HepG2 (cell line): ENCODE results near the gene PTPN18. TPM values are rescaled to one million over a fixed set of nuclear protein-coding genes. Genes with fewer than 3 reads are reported as not detected.

ENCODE experiments used
- AHR ChIP-seq: IDR thresholded peaks from 2 replicates; pipeline ENCODE4 v1.6.1; 2018; ENCODE audit warnings: missing genetic modification reagents, missing compliant biosample characterization
- ATF1 ChIP-seq: IDR thresholded peaks from 2 replicates; pipeline ENCODE4 v1.6.1; 2016; ENCODE audit warnings: mild to moderate bottlenecking, control low read depth
- CERS6 ChIP-seq: sonication (generic); formaldehyde crosslinking; IDR thresholded peaks from 2 replicates; pipeline ENCODE4 v1.5.0; 2020; ENCODE audit warnings: missing genetic modification reagents
- ETV6 ChIP-seq: sonication (generic); formaldehyde crosslinking; conservative IDR thresholded peaks from 2 replicates; pipeline ENCODE4 v1.4.0; 2020; ENCODE audit warnings: missing genetic modification reagents
- HNRNPUL1 ChIP-seq: fragments of 200-400 bp; formaldehyde crosslinking; IDR thresholded peaks from 2 replicates; pipeline ENCODE4 v1.6.1; 2017; ENCODE audit warnings: low read depth, mild to moderate bottlenecking, low read length, moderate library complexity
- KAT8 ChIP-seq: IDR thresholded peaks from 2 replicates; pipeline ENCODE4 v1.6.1; 2016; ENCODE audit warnings: missing genetic modification reagents, missing compliant biosample characterization
- KLF12 ChIP-seq: sonication (generic); formaldehyde crosslinking; IDR thresholded peaks from 2 replicates; pipeline ENCODE4 v1.4.0; 2020; ENCODE audit warnings: missing genetic modification reagents, borderline replicate concordance
- MAZ ChIP-seq, 2 experiments: sonication (generic) in 1 of 2; formaldehyde crosslinking in 1 of 2; IDR thresholded peaks; 2 replicates each; pipeline versions ENCODE4 v1.5.0 to v1.6.1; 2012 to 2020; ENCODE audit warnings: low read depth in 2 of 2, mild to moderate bottlenecking in 2 of 2, borderline replicate concordance in 1 of 2, improper control_type of control experiment in 1 of 2, low read length in 1 of 2, missing genetic modification reagents in 1 of 2, moderate library complexity in 1 of 2
- MED13 ChIP-seq: sonication (generic); formaldehyde crosslinking; IDR thresholded peaks from 2 replicates; pipeline ENCODE4 v1.5.0; 2020; ENCODE audit warnings: missing genetic modification reagents
- MEIS1 ChIP-seq: sonication (generic); formaldehyde crosslinking; IDR thresholded peaks from 2 replicates; pipeline ENCODE4 v1.9.0; 2021; ENCODE audit warnings: mild to moderate bottlenecking, missing genetic modification reagents, moderate library complexity, borderline replicate concordance
- NR3C1 ChIP-seq: sonication (generic); formaldehyde crosslinking; IDR thresholded peaks from 2 replicates; pipeline ENCODE4 v1.4.0; 2020; ENCODE audit warnings: missing genetic modification reagents
- PHF8 ChIP-seq: sonication (generic); formaldehyde crosslinking; IDR thresholded peaks from 2 replicates; pipeline ENCODE4 v1.5.0; 2020; ENCODE audit warnings: missing genetic modification reagents
- POLR2A ChIP-seq, 2 experiments: IDR thresholded peaks; 2 replicates each; pipeline ENCODE4 v1.6.1; 2011; ENCODE audit warnings: low read depth in 2 of 2, low read length in 2 of 2, mild to moderate bottlenecking in 1 of 2, moderate library complexity in 1 of 2; ENCODE audit not compliant: insufficient read depth in 1 of 2
- RBAK ChIP-seq: sonication (generic); formaldehyde crosslinking; IDR thresholded peaks from 2 replicates; pipeline ENCODE4 v1.5.1; 2020; ENCODE audit warnings: mild to moderate bottlenecking, missing genetic modification reagents
- SOX5 ChIP-seq: IDR thresholded peaks from 2 replicates; pipeline ENCODE4 v1.6.1; 2016; ENCODE audit warnings: borderline replicate concordance
- ZKSCAN8 ChIP-seq: IDR thresholded peaks from 2 replicates; pipeline ENCODE4 v1.6.1; 2016; ENCODE audit warnings: borderline replicate concordance, missing genetic modification reagents, missing compliant biosample characterization
- ZNF670 ChIP-seq: sonication (generic); formaldehyde crosslinking; IDR thresholded peaks from 2 replicates; pipeline ENCODE4 v1.8.0; 2022; ENCODE audit warnings: mild to moderate bottlenecking, missing genetic modification reagents, borderline replicate concordance
- polyA plus RNA-seq, 8 experiments: library from polyadenylated mRNA; depleted of rRNA in 3 of 8; stranded (reverse) in 7 of 8; unstranded in 1 of 8; fragments of >200 nt; fragmentation: Illumina TruSeq in 4 of 8; extraction: Trizol in 4 of 8; gene quantifications; 2 replicates each; pipeline versions ENCODE4 v1.2.1 to v1.2.3, GENCODE V29; 2011 to 2016; ENCODE audit warnings: low read depth in 4 of 8, missing spikeins in 1 of 8, mixed read lengths in 1 of 8; ENCODE audit not compliant: insufficient read depth in 1 of 8
- total RNA-seq, 5 experiments: library from RNA; depleted of rRNA; stranded (reverse); fragments of >200 nt; fragmentation: Illumina TruSeq; extraction: Trizol; gene quantifications; 2 replicates each; pipeline ENCODE4 v1.2.3, GENCODE V29; 2016; ENCODE audit warnings: low read depth in 1 of 5
- TF ChIP-seq, protein P1 (sequence below): sonication (generic); formaldehyde crosslinking; IDR thresholded peaks from 2 replicates; pipeline ENCODE4 v1.9.0; 2021; ENCODE audit warnings: missing genetic modification reagents, borderline replicate concordance
- TF ChIP-seq, protein P2 (sequence below), 2 experiments: sonication (generic) in 1 of 2; formaldehyde crosslinking in 1 of 2; IDR thresholded peaks; 2 replicates each; pipeline versions ENCODE4 v1.4.0 to v1.6.1; 2018 to 2020; ENCODE audit warnings: missing genetic modification reagents in 2 of 2, borderline replicate concordance in 1 of 2, low read depth in 1 of 2, mild to moderate bottlenecking in 1 of 2, missing biosample characterization in 1 of 2
- TF ChIP-seq, protein P3 (sequence below): sonication (generic); formaldehyde crosslinking; IDR thresholded peaks from 2 replicates; pipeline ENCODE4 v1.4.0; 2020; ENCODE audit warnings: missing genetic modification reagents

The PTPN18 gene
- total and polyA plus RNA-seq, 2 of the 13 experiments (the other 11 are each of a cell fraction or from before 2014, with no cell fraction given): 14.8 to 39.6 TPM

- TF ChIP-seq SOX5: peak; percentile 22; the same call in 1 of the 2 replicates
- TF ChIP-seq, protein P1, sequence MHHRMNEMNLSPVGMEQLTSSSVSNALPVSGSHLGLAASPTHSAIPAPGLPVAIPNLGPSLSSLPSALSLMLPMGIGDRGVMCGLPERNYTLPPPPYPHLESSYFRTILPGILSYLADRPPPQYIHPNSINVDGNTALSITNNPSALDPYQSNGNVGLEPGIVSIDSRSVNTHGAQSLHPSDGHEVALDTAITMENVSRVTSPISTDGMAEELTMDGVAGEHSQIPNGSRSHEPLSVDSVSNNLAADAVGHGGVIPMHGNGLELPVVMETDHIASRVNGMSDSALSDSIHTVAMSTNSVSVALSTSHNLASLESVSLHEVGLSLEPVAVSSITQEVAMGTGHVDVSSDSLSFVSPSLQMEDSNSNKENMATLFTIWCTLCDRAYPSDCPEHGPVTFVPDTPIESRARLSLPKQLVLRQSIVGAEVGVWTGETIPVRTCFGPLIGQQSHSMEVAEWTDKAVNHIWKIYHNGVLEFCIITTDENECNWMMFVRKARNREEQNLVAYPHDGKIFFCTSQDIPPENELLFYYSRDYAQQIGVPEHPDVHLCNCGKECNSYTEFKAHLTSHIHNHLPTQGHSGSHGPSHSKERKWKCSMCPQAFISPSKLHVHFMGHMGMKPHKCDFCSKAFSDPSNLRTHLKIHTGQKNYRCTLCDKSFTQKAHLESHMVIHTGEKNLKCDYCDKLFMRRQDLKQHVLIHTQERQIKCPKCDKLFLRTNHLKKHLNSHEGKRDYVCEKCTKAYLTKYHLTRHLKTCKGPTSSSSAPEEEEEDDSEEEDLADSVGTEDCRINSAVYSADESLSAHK: no peak
- peak; percentile 91 to 93 for TF ChIP-seq POLR2A (IDR thresholded peaks at IDR 0.05; ENCODE audit: insufficient read depth in 1 of 2, low read depth in 2 of 2, low read length in 2 of 2)
- TF ChIP-seq RBAK (CRISPR knock-in tag): no peak
- peak; percentile 43; the same call in 1 of the 2 replicates for TF ChIP-seq KAT8 (CRISPR knock-in tag)
- peak; percentile 57; the same call in 1 of the 2 replicates for TF ChIP-seq MAZ (IDR thresholded peaks at IDR 0.05; ENCODE audit: borderline replicate concordance, low read depth, low read length)
- TF ChIP-seq MAZ (CRISPR knock-in tag; IDR thresholded peaks at IDR 0.05; ENCODE audit: low read depth): peak; percentile 66
- 0 out of 2 replicates have a peak, but pooled peaks have one; percentile 67 for TF ChIP-seq AHR (CRISPR knock-in tag)
- TF ChIP-seq HNRNPUL1: peak; percentile 56; the same call in 1 of the 2 replicates
- peak; percentile 86 for TF ChIP-seq PHF8 (CRISPR knock-in tag)
- TF ChIP-seq, protein P2, sequence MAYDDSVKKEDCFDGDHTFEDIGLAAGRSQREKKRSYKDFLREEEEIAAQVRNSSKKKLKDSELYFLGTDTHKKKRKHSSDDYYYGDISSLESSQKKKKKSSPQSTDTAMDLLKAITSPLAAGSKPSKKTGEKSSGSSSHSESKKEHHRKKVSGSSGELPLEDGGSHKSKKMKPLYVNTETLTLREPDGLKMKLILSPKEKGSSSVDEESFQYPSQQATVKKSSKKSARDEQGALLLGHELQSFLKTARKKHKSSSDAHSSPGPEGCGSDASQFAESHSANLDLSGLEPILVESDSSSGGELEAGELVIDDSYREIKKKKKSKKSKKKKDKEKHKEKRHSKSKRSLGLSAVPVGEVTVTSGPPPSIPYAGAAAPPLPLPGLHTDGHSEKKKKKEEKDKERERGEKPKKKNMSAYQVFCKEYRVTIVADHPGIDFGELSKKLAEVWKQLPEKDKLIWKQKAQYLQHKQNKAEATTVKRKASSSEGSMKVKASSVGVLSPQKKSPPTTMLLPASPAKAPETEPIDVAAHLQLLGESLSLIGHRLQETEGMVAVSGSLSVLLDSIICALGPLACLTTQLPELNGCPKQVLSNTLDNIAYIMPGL (CRISPR knock-in tag; IDR thresholded peaks at IDR 0.05; ENCODE audit: borderline replicate concordance in 1 of 2, low read depth in 1 of 2): peak; percentile 89 to 95
- no peak for TF ChIP-seq ETV6 (CRISPR knock-in tag)
- TF ChIP-seq KLF12 (CRISPR knock-in tag): peak; percentile 85; the same call in 1 of the 2 replicates
- no peak for TF ChIP-seq ZKSCAN8 (CRISPR knock-in tag)
- TF ChIP-seq MED13 (CRISPR knock-in tag): peak; percentile 11; the same call in 1 of the 2 replicates
- no peak for TF ChIP-seq CERS6 (CRISPR knock-in tag)
- no peak for TF ChIP-seq NR3C1 (CRISPR knock-in tag)
- TF ChIP-seq MEIS1: no peak
- no peak; the same call in 1 of the 2 replicates for TF ChIP-seq ZNF670 (CRISPR knock-in tag)
- TF ChIP-seq ATF1: no peak
- TF ChIP-seq, protein P3, sequence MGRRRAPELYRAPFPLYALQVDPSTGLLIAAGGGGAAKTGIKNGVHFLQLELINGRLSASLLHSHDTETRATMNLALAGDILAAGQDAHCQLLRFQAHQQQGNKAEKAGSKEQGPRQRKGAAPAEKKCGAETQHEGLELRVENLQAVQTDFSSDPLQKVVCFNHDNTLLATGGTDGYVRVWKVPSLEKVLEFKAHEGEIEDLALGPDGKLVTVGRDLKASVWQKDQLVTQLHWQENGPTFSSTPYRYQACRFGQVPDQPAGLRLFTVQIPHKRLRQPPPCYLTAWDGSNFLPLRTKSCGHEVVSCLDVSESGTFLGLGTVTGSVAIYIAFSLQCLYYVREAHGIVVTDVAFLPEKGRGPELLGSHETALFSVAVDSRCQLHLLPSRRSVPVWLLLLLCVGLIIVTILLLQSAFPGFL (CRISPR knock-in tag): no peak
Measured at GRCh38 chr2:130355578-130356431, at the start of gene PTPN18 (continued).
